ENCODE results near the gene CELF1.

DNA sequence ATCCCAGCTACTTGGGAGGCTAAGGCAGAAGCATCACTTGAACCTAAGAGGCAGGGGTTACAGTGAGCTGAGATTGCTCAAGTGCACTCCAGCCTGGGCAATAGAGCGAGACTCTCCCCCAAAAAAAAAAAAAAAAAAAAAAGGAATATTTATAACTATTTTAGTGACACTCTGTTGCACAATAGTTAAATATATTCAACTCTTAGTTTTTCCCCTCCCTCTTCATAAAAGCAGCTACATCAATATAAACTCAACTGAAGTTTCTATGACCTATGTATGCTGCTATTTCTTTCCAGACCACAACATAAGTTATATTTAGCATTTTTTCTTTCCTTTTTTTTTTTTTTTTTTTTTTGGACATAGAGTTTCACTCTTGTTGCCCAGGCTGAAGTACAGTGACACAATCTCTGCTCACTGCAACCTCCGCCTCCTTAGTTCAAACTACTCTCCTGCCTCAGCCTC lies 19.2 kb downstream of the CELF1 start:
- no peak for TF ChIP-seq POLR2A (IDR thresholded peaks at IDR 0.05; ENCODE audit: low read depth)
- TF ChIP-seq, protein P1, sequence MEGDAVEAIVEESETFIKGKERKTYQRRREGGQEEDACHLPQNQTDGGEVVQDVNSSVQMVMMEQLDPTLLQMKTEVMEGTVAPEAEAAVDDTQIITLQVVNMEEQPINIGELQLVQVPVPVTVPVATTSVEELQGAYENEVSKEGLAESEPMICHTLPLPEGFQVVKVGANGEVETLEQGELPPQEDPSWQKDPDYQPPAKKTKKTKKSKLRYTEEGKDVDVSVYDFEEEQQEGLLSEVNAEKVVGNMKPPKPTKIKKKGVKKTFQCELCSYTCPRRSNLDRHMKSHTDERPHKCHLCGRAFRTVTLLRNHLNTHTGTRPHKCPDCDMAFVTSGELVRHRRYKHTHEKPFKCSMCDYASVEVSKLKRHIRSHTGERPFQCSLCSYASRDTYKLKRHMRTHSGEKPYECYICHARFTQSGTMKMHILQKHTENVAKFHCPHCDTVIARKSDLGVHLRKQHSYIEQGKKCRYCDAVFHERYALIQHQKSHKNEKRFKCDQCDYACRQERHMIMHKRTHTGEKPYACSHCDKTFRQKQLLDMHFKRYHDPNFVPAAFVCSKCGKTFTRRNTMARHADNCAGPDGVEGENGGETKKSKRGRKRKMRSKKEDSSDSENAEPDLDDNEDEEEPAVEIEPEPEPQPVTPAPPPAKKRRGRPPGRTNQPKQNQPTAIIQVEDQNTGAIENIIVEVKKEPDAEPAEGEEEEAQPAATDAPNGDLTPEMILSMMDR (IDR thresholded peaks at IDR 0.05): no peak
- no peak for TF ChIP-seq POLR2AphosphoS5 (IDR thresholded peaks at IDR 0.05)

Measured in esophagus muscularis mucosa (tissue), 3 donors.